ENCODE data around the gene PPP2R2B.

The PPP2R2B gene

DNA sequence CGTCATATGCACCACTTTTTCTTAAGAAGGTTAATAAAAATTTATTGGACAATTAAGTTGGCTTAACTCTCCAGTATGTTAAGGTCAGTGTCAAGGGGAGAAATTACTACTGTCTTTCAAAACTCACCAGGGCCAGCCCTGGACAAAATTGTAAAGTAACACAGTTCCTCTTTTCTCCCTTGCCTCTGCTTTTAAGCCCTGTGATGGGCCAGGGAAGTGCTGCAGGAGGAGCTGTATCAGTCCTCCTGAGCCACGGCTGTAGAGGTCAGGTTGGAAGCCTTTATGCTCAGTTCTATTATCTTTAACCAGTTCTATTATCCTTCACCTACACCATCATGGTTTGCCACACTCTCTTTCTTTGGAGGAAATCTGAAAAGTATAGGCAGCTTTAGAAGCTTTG, 11.5 kb upstream of the PPP2R2B start:
- no peak overlapping the region for H3K4me3 ChIP-seq (ENCODE audit: low read depth, low read length)
- no peak for DNase-seq (ENCODE audit: low read depth)

DNA sequence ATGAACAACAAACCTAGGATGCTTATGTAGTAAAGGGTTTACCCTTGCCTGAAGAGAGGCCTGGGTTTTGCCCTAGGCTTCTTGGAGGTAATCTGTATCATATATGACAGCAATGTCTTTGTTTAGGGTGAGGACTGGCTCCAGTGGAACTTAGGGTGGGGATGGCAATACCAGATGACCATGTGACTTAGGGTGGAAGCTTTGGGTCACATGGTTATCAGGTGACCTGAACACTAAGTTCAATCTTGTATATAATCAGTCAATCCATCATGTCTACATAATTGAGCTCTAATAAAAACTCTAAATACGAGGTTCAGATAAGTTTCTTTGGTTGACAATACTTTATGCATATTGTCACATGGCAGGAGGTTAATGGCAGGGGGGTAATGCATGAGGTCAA, 10.6 kb upstream of the PPP2R2B start:
- H3K4me3 ChIP-seq (ENCODE audit: low read depth, low read length) = no peak overlapping the region
- DNase-seq (ENCODE audit: low read depth) = no peak

DNA sequence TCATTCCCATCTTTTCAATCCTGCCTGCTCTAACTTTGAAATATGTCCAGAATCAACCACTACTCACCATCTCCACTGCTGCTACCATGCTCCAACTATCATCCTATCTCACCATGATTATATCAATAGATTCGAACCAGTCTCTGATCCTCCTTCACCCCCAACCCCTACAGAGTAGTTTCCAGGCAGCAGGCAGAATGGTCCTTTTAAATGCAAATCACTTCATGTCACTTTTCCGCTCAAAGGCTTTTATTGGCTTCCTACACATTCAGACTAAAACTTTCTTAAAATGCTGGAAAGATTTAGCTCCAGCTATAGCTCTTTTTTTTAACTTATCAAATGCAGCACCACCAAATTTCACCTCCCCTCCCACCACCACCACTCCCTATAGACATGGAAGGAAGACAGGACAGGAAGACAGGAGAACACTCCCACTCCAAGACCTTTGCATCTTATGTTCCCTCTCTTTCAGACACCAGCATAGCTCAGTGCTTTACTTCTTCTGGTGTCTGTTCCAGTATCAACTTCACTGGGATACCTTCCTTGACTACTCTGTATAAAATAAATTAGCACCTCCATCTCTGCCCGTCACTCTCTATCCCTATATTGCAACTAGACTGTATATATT, 9.9 kb upstream of the PPP2R2B start:
- no peak overlapping the region for H3K4me3 ChIP-seq (ENCODE audit: low read depth, low read length)
- no peak for DNase-seq (ENCODE audit: low read depth)

DNA sequence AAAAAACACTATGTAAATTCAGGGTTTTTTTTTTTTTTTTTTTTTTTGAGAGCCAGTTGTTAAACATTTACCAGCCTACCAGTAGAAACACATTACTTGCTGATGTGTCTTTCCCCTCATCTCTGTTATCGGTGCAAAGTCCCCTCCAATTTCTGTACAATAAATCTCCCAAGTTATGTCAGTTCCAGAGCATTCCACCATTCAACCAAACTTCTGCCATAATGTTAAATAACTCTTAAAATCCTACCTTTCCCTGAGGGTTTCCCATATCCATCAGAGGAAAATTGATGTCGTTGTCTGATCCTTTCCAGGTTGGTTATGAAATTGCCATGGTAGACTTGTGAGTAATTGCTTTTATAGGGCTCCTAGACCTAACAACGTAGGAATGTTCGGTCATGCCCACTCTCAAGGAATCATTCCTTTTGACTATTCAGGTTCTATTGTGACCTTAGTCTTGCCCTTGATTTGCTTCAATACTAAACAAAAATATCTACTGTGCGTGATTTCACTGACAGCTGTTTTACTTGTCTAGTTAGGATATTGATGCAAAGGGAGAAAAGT, 5.6 kb upstream of the PPP2R2B start:
- no peak for DNase-seq (ENCODE audit: low read depth)
- H3K4me3 ChIP-seq (ENCODE audit: low read depth, low read length) = no peak overlapping the region

DNA sequence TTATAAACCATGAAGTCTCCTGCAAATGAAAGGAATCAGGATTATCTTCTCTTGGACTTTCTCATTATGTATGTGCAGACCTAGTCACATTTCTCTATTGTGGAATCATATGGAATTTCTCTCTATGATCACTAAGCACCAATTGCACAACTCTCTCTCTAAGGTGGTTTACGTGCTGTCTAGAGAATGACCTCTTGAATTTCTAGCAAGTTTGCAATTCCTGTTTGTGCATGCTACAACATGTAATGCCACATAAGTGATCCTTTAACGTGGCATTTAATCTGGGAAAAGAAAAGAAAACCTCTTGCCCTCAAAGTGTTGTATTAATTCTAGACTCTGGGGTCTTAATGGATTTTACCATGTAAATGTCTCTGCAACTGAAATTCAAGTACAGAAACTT, 5.0 kb upstream of the PPP2R2B start:
- no peak overlapping the region for H3K4me3 ChIP-seq (ENCODE audit: low read depth, low read length)
- DNase-seq (ENCODE audit: low read depth) = no peak

DNA sequence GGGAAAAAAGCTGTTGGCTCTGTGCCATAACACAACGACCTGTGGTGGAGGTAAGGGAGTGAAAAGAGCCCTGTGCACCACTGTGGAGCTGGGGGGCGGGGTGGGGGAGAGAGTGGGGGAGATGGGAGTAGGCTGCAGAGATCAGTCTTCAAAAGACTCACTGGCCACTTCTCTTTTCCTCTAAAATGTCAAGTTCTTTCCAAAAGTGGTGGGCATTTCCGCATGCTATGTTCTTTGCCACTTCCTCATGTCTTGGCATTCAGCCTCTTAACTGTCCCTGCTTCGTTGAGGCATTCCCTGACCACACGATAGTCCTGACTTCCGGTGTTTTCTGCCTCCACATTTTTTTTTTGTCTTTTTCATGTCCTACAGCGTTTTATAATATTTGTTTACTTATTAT, 2.4 kb upstream of the PPP2R2B start:
- no peak for DNase-seq (ENCODE audit: low read depth)
- no peak overlapping the region for H3K4me3 ChIP-seq (ENCODE audit: low read depth, low read length)

DNA sequence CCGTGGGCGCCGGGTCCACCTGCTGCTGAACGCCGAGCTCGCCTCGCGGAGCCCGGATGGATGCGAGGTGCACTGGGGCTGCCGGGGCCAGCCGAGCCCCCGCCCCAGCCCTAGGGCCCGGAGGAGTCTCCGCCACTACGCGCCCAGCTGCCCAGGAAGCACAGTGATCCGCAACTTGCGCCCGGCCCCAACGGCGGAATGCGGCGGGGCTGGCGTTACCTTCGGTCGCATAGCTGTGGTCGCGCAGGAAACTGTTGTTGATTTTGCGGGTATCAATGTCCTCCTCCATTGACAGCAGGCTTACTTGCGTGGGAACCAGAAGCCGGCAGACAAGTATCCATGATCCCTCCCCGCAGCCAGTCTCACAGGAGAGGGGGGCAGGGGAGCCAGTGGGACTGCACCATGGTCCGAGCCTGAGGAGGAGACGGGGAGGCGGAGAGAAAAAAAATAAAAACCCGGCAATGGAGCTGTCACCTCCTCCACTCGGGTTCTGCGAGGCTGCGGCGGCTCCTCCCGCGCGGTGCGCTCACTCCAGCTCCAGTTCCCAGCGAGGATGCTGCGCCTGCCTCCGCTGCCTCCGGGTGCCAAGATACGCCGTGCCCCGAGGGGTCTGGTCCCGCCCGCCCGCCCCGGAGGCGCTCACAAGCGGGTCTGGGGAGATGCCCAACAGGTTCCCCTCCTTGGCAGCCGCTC, 628 bp downstream of the PPP2R2B start:
- peak overlapping the region; percentile 52 for H3K4me3 ChIP-seq (ENCODE audit: low read depth, low read length)
- DNase-seq (ENCODE audit: low read depth) = no peak

DNA sequence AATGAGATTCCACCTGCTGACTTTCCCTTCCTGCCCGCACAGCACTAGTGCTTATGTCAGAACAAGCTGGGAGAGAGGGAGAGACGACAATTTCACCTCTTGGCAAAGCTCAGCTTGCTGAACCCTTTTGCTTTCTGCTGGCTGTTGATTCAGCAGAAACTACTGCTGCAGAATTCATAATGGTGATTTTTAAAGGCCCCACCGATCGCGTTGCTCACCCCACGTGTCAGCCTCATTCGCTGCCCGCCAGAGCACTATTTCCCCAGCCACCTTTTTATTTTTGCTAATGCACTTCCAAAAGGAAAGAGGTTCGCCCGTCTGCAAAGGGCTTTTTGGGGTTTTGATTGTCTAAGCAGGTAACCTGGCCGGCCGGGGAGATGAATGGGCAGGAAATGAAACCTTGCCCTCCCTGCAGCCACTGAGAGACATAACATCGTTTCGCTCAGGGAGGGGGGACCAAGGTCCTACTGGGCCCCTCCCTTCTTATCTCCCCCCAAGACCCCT, 1.3 kb downstream of the PPP2R2B start:
- peak overlapping the region; percentile 52 for H3K4me3 ChIP-seq (ENCODE audit: low read depth, low read length)
- no peak for DNase-seq (ENCODE audit: low read depth)

DNA sequence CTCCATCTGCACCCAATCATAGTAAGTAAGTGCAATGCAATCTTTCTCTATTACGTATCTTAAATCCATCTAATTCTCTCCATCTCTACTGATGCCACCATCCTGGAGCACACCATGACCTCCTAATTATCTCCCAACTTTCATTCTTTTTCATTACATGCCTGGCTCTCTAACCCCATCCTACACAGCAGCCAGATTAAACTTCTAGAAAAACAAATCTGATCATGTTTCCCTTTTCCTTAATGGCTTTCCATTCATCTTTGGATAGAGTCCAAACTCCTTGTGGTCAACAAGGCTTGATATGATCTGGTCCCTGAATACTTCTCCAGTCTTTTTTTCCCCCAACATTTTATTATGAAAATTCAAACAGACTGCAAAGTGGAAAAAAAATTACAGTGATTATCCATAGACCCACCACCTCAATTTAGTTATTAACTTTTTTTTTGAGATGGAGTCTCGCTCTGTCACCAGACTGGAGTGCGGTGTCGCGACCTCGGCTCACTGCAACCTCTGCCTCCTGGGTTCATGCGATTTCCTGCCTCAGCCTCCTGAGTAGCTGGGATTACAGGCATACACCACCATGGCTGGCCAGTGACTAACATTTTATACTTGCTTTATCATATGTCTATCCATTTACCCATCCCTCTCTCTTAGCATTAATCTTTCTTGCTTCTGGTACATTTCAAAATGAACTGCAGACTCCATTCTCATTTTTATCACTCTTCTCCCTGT, 5.2 kb downstream of the PPP2R2B start:
- no peak for DNase-seq (ENCODE audit: low read depth)
- no peak overlapping the region for H3K4me3 ChIP-seq (ENCODE audit: low read depth, low read length)

DNA sequence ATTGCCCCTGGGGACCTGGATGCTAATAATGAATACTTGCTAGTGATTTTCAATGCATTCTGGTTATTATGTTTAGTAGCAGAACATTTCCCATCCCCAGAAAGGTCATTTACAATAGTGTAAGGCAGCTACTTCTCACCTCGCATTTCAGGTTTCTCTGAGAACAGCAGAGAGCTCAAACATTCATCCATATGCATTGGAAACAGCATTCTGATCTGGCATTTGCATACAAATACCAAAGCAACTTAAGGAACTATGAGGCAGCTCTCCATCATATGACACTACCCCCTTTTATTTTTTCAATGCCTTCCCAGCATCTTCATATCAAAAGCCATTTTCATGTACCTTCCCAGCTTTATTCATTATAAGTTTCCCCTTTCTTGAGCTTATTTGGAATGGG, 6.4 kb downstream of the PPP2R2B start:
- DNase-seq (ENCODE audit: low read depth) = no peak
- no peak overlapping the region for H3K4me3 ChIP-seq (ENCODE audit: low read depth, low read length)

DNA sequence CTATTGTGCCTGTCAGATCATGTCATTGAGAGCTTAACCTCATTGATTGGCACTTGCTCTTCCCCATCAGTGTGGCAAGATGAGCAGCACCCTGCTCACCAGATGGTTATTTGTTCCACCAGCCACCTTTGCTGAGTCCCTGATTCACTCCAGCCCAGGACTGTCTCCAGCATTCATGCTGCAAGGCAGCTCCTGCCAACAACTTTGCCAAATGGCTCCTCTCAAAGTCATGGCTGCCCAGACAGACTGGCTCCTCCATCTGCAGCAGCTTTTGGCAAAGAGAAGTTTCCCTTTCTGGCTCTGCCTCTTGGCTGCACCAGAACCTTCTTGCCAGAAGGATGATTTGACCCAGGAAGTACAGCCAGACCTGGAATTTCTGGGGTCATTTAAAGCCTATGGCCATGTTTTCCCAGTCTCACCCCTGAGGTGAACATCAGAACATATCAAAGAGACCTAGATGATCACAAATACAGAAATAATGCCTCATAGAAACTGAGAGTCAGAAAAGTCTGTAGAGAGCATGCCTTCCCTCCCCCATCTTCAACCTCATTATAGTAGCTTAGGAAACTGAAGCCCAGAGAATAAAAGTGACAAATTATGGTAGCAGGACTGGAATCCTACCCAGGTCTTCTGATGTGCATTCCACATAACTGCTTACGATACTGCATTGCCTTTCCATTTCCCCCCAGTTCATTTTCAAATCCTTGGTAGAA, 10.4 kb downstream of the PPP2R2B start:
- DNase-seq (ENCODE audit: low read depth) = no peak
- H3K4me3 ChIP-seq (ENCODE audit: low read depth, low read length) = no peak overlapping the region

DNA sequence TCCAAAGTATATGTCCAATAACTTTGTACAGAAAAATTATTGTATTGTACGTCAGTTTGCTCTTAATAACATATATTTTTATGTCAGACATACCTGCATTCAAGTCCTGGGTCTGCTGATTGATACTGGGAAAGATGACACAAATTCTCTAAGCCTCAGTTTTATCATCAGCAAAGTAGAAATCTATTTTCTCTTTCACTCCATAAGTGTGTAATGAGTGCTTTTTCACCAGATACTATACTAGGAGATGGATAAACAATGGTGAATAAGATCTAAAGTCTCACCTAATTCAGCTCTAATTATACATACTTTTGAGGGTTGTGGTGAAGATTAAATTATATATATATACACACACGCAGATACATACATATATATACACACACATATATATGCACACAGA, 12.3 kb downstream of the PPP2R2B start:
- H3K4me3 ChIP-seq (ENCODE audit: low read depth, low read length) = no peak overlapping the region
- DNase-seq (ENCODE audit: low read depth) = no peak

DNA sequence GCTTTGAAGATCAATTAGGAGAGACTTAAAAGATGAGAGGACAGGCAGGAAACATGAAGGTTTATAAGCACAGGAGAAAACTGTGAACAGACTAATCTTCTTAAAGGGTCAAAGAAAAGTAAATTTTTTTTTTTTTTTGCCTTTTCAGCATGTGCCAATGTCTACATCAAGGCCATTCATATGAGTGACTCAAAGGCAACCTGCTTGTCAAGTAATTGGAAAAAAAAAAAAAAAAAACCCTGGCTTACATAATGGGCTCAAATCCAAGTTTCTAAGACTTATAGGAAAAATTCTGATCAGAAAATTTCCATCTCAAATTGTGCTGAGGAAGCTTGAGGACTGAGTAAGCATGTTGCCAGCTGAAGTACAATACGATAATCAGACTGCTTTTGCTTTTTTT, 15.9 kb downstream of the PPP2R2B start:
- no peak overlapping the region for H3K4me3 ChIP-seq (ENCODE audit: low read depth, low read length)

DNA sequence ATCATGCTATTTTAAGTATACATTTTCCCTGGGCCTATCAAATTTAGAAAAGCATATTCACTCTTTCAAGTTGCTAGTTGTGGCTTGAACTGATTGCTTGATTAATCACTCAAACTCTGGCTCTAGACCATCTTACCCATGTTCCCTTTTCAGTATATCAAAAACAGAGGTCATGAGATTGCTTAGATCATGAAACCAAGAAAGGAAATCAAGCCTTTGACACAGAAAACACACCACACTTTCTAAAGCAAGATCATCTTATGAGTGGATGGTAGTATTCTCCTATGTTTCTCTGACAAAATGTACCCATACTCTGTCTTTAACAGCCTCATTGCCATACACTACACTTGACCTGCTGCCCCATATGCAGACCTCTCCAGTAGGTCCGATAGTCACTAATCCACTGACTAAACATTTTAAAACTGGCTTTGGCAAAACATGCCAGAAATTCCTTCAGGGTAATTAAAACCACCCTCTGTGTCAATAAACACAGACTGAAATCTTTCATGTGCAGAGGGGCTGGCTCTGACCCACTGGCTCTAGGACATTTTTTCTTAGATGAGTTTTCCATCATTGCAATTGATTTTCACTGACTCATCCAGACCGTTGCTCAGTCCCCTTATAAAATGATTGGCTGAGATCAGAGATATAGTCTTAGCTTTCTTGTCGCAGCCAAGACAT, 18.2 kb downstream of the PPP2R2B start:
- DNase-seq (ENCODE audit: low read depth) = no peak
- no peak overlapping the region for H3K4me3 ChIP-seq (ENCODE audit: low read depth, low read length)

More for the DNA sequence above, 15.9 kb downstream of the PPP2R2B start:
- no peak for DNase-seq (ENCODE audit: low read depth)

DNA sequence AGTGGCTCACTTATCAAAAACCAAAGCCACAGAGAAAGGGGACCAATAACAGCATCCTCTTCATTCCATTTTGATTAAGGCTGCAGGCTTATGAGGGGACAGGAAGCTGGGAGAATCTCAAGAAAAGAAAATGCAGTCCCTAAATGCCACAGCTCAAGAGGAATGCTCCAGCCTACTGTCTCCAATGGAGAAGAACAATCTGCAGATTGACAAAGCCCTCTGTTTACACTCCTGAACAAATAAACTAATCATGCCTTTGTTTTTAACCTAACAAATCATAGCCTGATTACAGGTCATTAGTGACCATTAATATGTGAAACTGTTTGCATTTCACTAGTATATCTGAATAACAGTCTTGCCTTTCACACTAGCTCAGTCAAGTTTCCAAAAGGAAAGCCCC, 26.5 kb downstream of the PPP2R2B start:
- no peak for DNase-seq (ENCODE audit: low read depth)

DNA sequence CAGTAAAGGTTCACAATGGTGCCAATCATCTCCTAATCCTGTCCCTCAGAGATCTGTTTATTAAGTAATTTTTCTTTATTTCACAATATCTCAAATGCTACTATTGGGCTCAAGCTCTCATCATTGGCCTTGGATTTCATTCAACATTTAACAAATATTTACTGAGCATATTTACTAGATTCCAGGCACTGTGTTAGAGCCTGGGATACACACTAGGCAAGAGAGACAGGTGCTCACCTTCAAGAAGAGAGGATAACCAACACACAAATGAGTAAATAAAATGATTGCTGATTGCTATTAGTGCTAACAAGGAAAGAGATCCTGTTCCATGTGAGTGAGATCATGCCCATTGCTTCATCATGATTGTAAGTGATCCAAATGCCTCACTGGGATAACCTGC, 27.4 kb downstream of the PPP2R2B start:
- no peak overlapping the region for H3K4me3 ChIP-seq (ENCODE audit: low read depth, low read length)
- no peak for DNase-seq (ENCODE audit: low read depth)

More for the DNA sequence above, 26.5 kb downstream of the PPP2R2B start:
- H3K4me3 ChIP-seq (ENCODE audit: low read depth, low read length) = no peak overlapping the region

DNA sequence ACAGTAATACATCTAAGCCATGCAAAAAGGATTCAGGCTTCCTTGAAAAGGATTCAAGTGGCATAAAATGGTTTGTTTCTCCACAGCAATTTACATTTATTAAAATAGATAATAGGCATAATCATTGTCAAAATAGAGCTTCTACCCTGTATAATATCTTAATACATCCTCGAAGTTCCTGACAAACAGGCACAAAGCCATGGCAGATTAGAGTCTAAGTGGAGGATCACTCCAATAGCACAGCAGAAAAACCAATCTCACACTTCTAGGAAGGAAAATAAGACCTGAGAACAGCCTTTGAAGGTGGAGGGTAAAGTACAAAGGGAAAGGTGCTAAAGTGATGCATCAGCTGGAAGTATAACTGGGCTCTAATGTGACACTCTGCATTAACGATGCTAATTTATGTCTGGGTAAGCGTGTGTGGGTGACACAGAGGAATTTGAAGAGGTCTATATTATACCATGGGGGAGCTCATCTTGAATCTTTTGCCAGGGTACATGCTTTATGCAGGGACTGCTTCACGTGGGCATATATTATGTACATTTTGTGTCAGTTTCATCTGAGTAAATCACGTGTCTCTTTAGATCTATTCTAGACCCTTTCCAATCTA, 28.8 kb downstream of the PPP2R2B start:
- DNase-seq (ENCODE audit: low read depth) = no peak
- H3K4me3 ChIP-seq (ENCODE audit: low read depth, low read length) = no peak overlapping the region

DNA sequence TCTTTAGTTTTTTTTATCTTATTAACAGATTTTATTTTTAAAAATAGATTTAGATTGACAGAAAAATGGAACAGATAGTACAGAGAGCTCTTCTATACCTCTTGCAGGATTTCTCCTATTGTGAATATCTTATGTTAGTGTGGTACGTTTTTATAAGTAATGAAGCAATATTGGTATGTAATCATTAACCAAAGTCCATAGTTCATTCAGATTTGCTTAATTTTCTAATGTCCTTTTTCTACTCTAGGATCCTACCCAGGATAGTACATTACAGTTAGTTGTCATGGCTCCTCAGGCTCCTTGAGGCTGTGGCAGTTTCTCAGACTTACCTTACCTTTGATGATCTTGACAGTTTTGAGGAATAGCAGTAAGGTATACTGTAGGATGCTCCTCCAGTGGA, 30.4 kb downstream of the PPP2R2B start:
- DNase-seq (ENCODE audit: low read depth) = no peak
- no peak overlapping the region for H3K4me3 ChIP-seq (ENCODE audit: low read depth, low read length)

DNA sequence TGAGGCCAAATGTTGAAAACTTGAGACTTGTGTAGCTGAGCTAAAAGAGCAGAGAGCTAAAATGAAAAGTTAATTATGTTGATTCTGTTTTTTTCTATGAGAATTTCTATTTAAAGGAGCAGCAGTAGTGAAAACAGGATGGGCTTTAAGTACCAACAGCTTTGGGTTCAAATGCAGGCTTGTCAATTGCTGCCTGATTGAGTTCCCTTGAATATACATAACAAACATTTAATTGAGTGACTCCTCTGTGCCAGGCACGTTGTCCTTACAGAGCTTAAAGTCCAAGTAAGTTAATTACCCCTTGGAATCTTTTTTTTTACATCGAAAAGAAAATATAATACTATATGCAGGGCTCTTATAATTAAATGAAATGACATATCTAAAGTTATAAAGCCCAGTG, 38.5 kb downstream of the PPP2R2B start:
- no peak overlapping the region for H3K4me3 ChIP-seq (ENCODE audit: low read depth, low read length)

More for the DNA sequence above, 38.5 kb downstream of the PPP2R2B start:
- no peak for DNase-seq (ENCODE audit: low read depth)

Measured in skeletal muscle cell (primary cell).